Endothelial cell of umbilical vein (primary cell): ENCODE results near the gene CERK. TPM values are rescaled to one million over a fixed set of nuclear protein-coding genes. Genes with fewer than 3 reads are reported as not detected.

Experiments
- BruUV-seq: library from RNA; stranded (reverse); fragments of 400-500 nt; replicated peaks from 2 replicates; lab custom pipeline; 2021; lab: Mats Ljungman, UMichigan
- CTCF ChIA-PET: fragments of 300-600, 350-600 bp; sonication (Branson Sonifier 250); formaldehyde crosslinking; loops from one replicate; lab custom pipeline; 2021; ENCODE audit warnings: antibody characterized with exemption, inconsistent platforms; lab: Charles Lee
- POLR2A ChIA-PET: fragments of 300-600, 350-600 bp; sonication (Branson Sonifier 250); formaldehyde crosslinking; loops from one replicate; lab custom pipeline; 2021; ENCODE audit warnings: antibody characterized with exemption, inconsistent platforms; lab: Charles Lee
- DNase-seq: peaks from one replicate; pipeline ENCODE4 v3.0.0-alpha.2; 2011; ENCODE audit warnings: low read depth, low spot score
- FAIRE-seq: peaks from 2 replicates; lab custom pipeline; 2011; peaks lifted over from hg19 to GRCh38; lab: Jason Lieb, UNC
- H2AFZ ChIP-seq: 2 replicates; pipeline ENCODE4 v1.6.0; 2012; ENCODE audit warnings: low read depth, low read length, control low read depth, inconsistent platforms
- H3K27ac ChIP-seq: 2 replicates; pipeline ENCODE4 v1.5.1; 2011; ENCODE audit warnings: low read depth, mild to moderate bottlenecking, control low read depth, low read length, moderate library complexity; ENCODE audit not compliant: insufficient read depth
- H3K27me3 ChIP-seq, 2 experiments: 2 replicates each; pipeline versions ENCODE4 v1.6.0 to v1.6.1; 2011; ENCODE audit warnings: low read length in 2 of 2, mixed read lengths in 1 of 2; ENCODE audit not compliant: control insufficient read depth in 2 of 2, insufficient read depth in 2 of 2
- H3K36me3 ChIP-seq, 2 experiments: 2 replicates in 1 of 2; 3 replicates in 1 of 2; pipeline ENCODE4 v1.5.1; 2011; ENCODE audit warnings: low read length in 2 of 2, mild to moderate bottlenecking in 1 of 2, moderate library complexity in 1 of 2; ENCODE audit not compliant: control insufficient read depth in 2 of 2, insufficient read depth in 2 of 2; ENCODE audit errors: extremely low read depth in 1 of 2
- H3K4me1 ChIP-seq: 3 replicates; pipeline ENCODE4 v1.5.1; 2011; ENCODE audit warnings: mild to moderate bottlenecking, low read length; ENCODE audit not compliant: control insufficient read depth, insufficient read depth; ENCODE audit errors: extremely low read depth
- H3K4me2 ChIP-seq: 2 replicates; pipeline ENCODE4 v1.6.1; 2011; ENCODE audit warnings: low read length, control low read depth, mixed read lengths; ENCODE audit not compliant: insufficient read depth
- H3K4me3 ChIP-seq, 3 experiments: fragments of 200-600 bp in 1 of 3; sonication (generic), shearing (Covaris generic) in 1 of 3; replicated peaks in 1 of 3; 2 replicates each; pipeline ENCODE4 v1.5.1; 2011 to 2016; ENCODE audit warnings: control low read depth in 3 of 3, low read length in 3 of 3, mild to moderate bottlenecking in 2 of 3, inconsistent platforms in 1 of 3, low read depth in 1 of 3, moderate library complexity in 1 of 3; ENCODE audit not compliant: insufficient read depth in 1 of 3
- H3K79me2 ChIP-seq: 2 replicates; pipeline ENCODE4 v1.6.0; 2012; ENCODE audit warnings: low read length, inconsistent platforms; ENCODE audit not compliant: control insufficient read depth, insufficient read depth
- H3K9ac ChIP-seq: replicated peaks from 2 replicates; pipeline ENCODE3; 2011; ENCODE audit warnings: low read length, control low read depth; ENCODE audit not compliant: insufficient read depth; ENCODE audit errors: extremely low read depth
- H3K9me1 ChIP-seq: replicated peaks from 3 replicates; pipeline ENCODE4 v1.6.0; 2011; ENCODE audit warnings: mild to moderate bottlenecking, low read length; ENCODE audit not compliant: control insufficient read depth, insufficient read depth; ENCODE audit errors: extremely low read depth
- H3K9me3 ChIP-seq: replicated peaks from 2 replicates; pipeline ENCODE4 v1.5.1; 2012; ENCODE audit warnings: low read length, inconsistent platforms; ENCODE audit not compliant: control insufficient read depth, insufficient read depth
- H4K20me1 ChIP-seq: replicated peaks from 2 replicates; pipeline ENCODE3; 2011; ENCODE audit warnings: mild to moderate bottlenecking, low read length; ENCODE audit not compliant: control insufficient read depth, insufficient read depth; ENCODE audit errors: extremely low read depth
- CTCF ChIP-seq, 2 donors: IDR thresholded peaks; 1 replicate in 1 of 2; 2 replicates in 1 of 2; pipeline ENCODE4 v1.5.1; 2011; ENCODE audit warnings: low read length in 2 of 2, mild to moderate bottlenecking in 2 of 2, moderate library complexity in 2 of 2, control low read depth in 1 of 2, inconsistent platforms in 1 of 2, low read depth in 1 of 2; ENCODE audit not compliant: insufficient read depth in 1 of 2; ENCODE audit errors: extremely low read depth in 1 of 2
- EZH2 ChIP-seq: IDR thresholded peaks from 2 replicates; pipeline ENCODE4 v1.6.1; 2012; ENCODE audit warnings: borderline replicate concordance, low read depth, mild to moderate bottlenecking, moderate library complexity, low read length, inconsistent platforms; ENCODE audit not compliant: severe bottlenecking
- FOS ChIP-seq: IDR thresholded peaks from 2 replicates; pipeline ENCODE4 v1.6.1; 2011; ENCODE audit warnings: mild to moderate bottlenecking, low read length, moderate library complexity, borderline replicate concordance; ENCODE audit not compliant: insufficient read depth
- GATA2 ChIP-seq: IDR thresholded peaks from 2 replicates; pipeline ENCODE4 v1.7.0; 2011; ENCODE audit warnings: low read depth, mild to moderate bottlenecking, moderate library complexity, mixed read lengths, low read length; ENCODE audit not compliant: insufficient read length, insufficient read depth
- JUN ChIP-seq: IDR thresholded peaks from 2 replicates; pipeline ENCODE4 v1.6.1; 2011; ENCODE audit warnings: borderline replicate concordance, low read depth; ENCODE audit not compliant: insufficient read length, insufficient read depth
- MAX ChIP-seq: IDR thresholded peaks from 2 replicates; pipeline ENCODE4 v1.6.1; 2011; ENCODE audit not compliant: insufficient read depth, insufficient read length
- MYC ChIP-seq: IDR thresholded peaks from one replicate; pipeline ENCODE4 v1.6.1; 2011; ENCODE audit warnings: mild to moderate bottlenecking, low read depth, low read length
- POLR2A ChIP-seq: IDR thresholded peaks from 2 replicates; pipeline ENCODE4 v1.6.1; 2012; ENCODE audit warnings: low read depth, mild to moderate bottlenecking, control low read depth, low read length
- POLR2AphosphoS5 ChIP-seq: IDR thresholded peaks from 2 replicates; pipeline ENCODE4 v1.6.1; 2012; ENCODE audit warnings: low read depth, mild to moderate bottlenecking, control low read depth, low read length, moderate library complexity; ENCODE audit not compliant: insufficient read depth
- dilution Hi-C: fragments of 300-500 bp; cut with MboI; formaldehyde crosslinking; loops from one replicate; pipeline ENCODE4 v1.15.0; 2019; ENCODE audit warnings: low sequenced_read_pairs; ENCODE audit not compliant: extremely low pct_ligation_motif_present
- intact Hi-C: fragments of 100-400 bp; cut with micrococcal nuclease; formaldehyde crosslinking; loops from one replicate; pipeline ENCODE4 v1.10.0; 2022
- polyA plus RNA-seq, 4 experiments: library from polyadenylated mRNA; depleted of rRNA in 3 of 4; stranded (reverse) in 3 of 4; unstranded in 1 of 4; fragments of >200 nt; gene quantifications; 2 replicates each; pipeline versions ENCODE4 v1.2.1 to v1.2.3, GENCODE V29; 2011 to 2012; ENCODE audit warnings: missing spikeins in 1 of 4
- total RNA-seq: library from RNA; stranded (reverse); gene quantifications from 2 replicates; pipeline ENCODE4 v1.2.3, GENCODE V29; 2021

The CERK gene
- total and polyA plus RNA-seq, 2 donors (not counting 3 experiments of a cell fraction or from before 2014, with no cell fraction given) = 61.1 to 88.0 TPM

GRCh38 chr22:46652847-46653331 lies 85.2 kb downstream of the CERK start:
- no TSS peak for BruUV-seq
- TF ChIP-seq JUN (no peak), POLR2A (no peak), GATA2 (no peak), CTCF (IDR thresholded peaks at IDR 0.05; ENCODE audit: extremely low read depth in 1 of 2, insufficient read depth in 1 of 2, low read depth in 1 of 2, low read length in 2 of 2) (no peak), EZH2 (no peak), MYC (no peak), FOS (no peak), MAX (no peak), POLR2AphosphoS5 (no peak)
- Histone ChIP-seq H3K36me3 (no peaks in the 10 kb centered on the region), H3K27ac (no peak overlapping the region), H3K9me3 (no peaks in the 10 kb centered on the region), H3K4me2 (no peak overlapping the region), H3K9me1 (no peaks in the 10 kb centered on the region), H3K4me1 (peaks cover 3% of the 10 kb centered on the region), H3K79me2 (no peaks in the 10 kb centered on the region), H3K4me3 (no peak overlapping the region), H2AFZ (no peak overlapping the region), H3K9ac (no peak overlapping the region), H3K27me3 (no peaks in the 10 kb centered on the region), H4K20me1 (no peaks in the 10 kb centered on the region)
- ChIA-PET POLR2A (no interaction called here), CTCF (interaction anchor here (1.0 kb wide), 1 partner anchor 90 kb away, joined by 3 read pairs; no protein-coding TSS in a partner anchor)
- FAIRE-seq = no peak
- dilution Hi-C loops = no loop called here
- no peak for DNase-seq
- intact Hi-C loops = no loop called here
